A549 (cell line): Measurements from ENCODE around the gene ADCY4.

Source experiments
- BHLHE40 ChIP-seq: IDR thresholded peaks from 2 replicates; pipeline ENCODE4 v1.6.1; 2012; ENCODE audit warnings: low read depth, low read length, inconsistent platforms
- CHD2 ChIP-seq: fragments of 150-350 bp; IDR thresholded peaks from 2 replicates; pipeline ENCODE4 v1.6.1; 2014; ENCODE audit warnings: low read length; ENCODE audit not compliant: partially characterized antibody
- CTCF ChIP-seq: fragments of >200 bp; sonication (Bioruptor Twin); formaldehyde crosslinking; IDR thresholded peaks from 3 replicates; pipeline ENCODE4 v1.5.1; 2016
- EP300 ChIP-seq, 2 experiments: fragments of >200 bp; sonication (Bioruptor Twin); formaldehyde crosslinking; IDR thresholded peaks; 2 replicates in 1 of 2; 3 replicates in 1 of 2; pipeline ENCODE4 v1.6.1; 2016 to 2017
- MYC ChIP-seq: IDR thresholded peaks from 2 replicates; pipeline ENCODE4 v1.6.1; 2012; ENCODE audit warnings: mild to moderate bottlenecking, inconsistent platforms, low read length, improper control_type of control experiment, borderline replicate concordance
- NPAS2 ChIP-seq: fragments of 250-450 bp; sonication (Bioruptor Pico); IDR thresholded peaks from 2 replicates; pipeline ENCODE4 v1.8.0; 2022; ENCODE audit warnings: mild to moderate bottlenecking, moderate library complexity, borderline replicate concordance
- NR3C1 ChIP-seq: fragments of >200 bp; sonication (Bioruptor Twin); formaldehyde crosslinking; IDR thresholded peaks from 3 replicates; pipeline ENCODE4 v1.6.1; 2017
- POLR2A ChIP-seq: IDR thresholded peaks from 2 replicates; pipeline ENCODE4 v1.6.1; 2012; ENCODE audit warnings: mild to moderate bottlenecking, low read length
- RAD21 ChIP-seq, 2 experiments: fragments of >200 bp in 1 of 2; sonication (Bioruptor Twin) in 1 of 2; formaldehyde crosslinking in 1 of 2; IDR thresholded peaks in 1 of 2; conservative IDR thresholded peaks in 1 of 2; 2 replicates in 1 of 2; 3 replicates in 1 of 2; pipeline ENCODE4 v1.6.1; 2012 to 2018; ENCODE audit warnings: inconsistent platforms in 1 of 2
- RFX5 ChIP-seq: fragments of 450-650 bp; IDR thresholded peaks from 2 replicates; pipeline ENCODE4 v1.7.1; 2014; ENCODE audit warnings: antibody characterized with exemption, mild to moderate bottlenecking, moderate library complexity
- ZFP36 ChIP-seq: fragments of 450-650 bp; IDR thresholded peaks from 2 replicates; pipeline ENCODE4 v1.6.1; 2014; ENCODE audit warnings: borderline replicate concordance; ENCODE audit not compliant: partially characterized antibody
- TF ChIP-seq, protein P1 (sequence below): IDR thresholded peaks from 2 replicates; pipeline ENCODE4 v1.6.1; 2012
- TF ChIP-seq, protein P2 (sequence below): fragments of 200-600 bp; sonication (generic); IDR thresholded peaks from 2 replicates; pipeline ENCODE4 v1.6.1; 2016; ENCODE audit warnings: antibody characterized with exemption, mild to moderate bottlenecking, moderate library complexity

GRCh38 chr14:24335461-24336171 is 745 bp upstream of the ADCY4 start:
- no peak for TF ChIP-seq BHLHE40
- no peak for TF ChIP-seq CTCF
- TF ChIP-seq, protein P1, sequence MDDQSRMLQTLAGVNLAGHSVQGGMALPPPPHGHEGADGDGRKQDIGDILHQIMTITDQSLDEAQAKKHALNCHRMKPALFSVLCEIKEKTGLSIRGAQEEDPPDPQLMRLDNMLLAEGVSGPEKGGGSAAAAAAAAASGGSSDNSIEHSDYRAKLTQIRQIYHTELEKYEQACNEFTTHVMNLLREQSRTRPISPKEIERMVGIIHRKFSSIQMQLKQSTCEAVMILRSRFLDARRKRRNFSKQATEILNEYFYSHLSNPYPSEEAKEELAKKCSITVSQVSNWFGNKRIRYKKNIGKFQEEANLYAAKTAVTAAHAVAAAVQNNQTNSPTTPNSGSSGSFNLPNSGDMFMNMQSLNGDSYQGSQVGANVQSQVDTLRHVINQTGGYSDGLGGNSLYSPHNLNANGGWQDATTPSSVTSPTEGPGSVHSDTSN = no peak
- no peak for TF ChIP-seq EP300 (IDR thresholded peaks at IDR 0.05)
- TF ChIP-seq MYC = no peak
- TF ChIP-seq NR3C1 = no peak
- TF ChIP-seq, protein P2, sequence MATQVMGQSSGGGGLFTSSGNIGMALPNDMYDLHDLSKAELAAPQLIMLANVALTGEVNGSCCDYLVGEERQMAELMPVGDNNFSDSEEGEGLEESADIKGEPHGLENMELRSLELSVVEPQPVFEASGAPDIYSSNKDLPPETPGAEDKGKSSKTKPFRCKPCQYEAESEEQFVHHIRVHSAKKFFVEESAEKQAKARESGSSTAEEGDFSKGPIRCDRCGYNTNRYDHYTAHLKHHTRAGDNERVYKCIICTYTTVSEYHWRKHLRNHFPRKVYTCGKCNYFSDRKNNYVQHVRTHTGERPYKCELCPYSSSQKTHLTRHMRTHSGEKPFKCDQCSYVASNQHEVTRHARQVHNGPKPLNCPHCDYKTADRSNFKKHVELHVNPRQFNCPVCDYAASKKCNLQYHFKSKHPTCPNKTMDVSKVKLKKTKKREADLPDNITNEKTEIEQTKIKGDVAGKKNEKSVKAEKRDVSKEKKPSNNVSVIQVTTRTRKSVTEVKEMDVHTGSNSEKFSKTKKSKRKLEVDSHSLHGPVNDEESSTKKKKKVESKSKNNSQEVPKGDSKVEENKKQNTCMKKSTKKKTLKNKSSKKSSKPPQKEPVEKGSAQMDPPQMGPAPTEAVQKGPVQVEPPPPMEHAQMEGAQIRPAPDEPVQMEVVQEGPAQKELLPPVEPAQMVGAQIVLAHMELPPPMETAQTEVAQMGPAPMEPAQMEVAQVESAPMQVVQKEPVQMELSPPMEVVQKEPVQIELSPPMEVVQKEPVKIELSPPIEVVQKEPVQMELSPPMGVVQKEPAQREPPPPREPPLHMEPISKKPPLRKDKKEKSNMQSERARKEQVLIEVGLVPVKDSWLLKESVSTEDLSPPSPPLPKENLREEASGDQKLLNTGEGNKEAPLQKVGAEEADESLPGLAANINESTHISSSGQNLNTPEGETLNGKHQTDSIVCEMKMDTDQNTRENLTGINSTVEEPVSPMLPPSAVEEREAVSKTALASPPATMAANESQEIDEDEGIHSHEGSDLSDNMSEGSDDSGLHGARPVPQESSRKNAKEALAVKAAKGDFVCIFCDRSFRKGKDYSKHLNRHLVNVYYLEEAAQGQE = no peak
- TF ChIP-seq RAD21 (conservative IDR thresholded peaks at IDR 0.05 in 1 of 2, IDR thresholded peaks at IDR 0.05 in 1 of 2) = no peak
- TF ChIP-seq NPAS2 (CRISPR knock-in tag) = no peak
- TF ChIP-seq CHD2 = no peak
- TF ChIP-seq POLR2A = no peak
- TF ChIP-seq ZFP36 = no peak
- no peak for TF ChIP-seq RFX5
